D721Med (cell line): ENCODE data around the gene TMEM200B.
"Not testable (repeated sequence)": the region's sequence is repeated elsewhere in the genome, so short reads cannot be mapped to it uniquely, and the experiment has no call there.

Source experiments
- DNase-seq: peaks from one replicate; pipeline ENCODE4 v3.0.0; 2011; ENCODE audit warnings: low spot score; ENCODE audit not compliant: insufficient read length
- FAIRE-seq: peaks from 2 replicates; lab custom pipeline; 2011; peaks lifted over from hg19 to GRCh38; lab: Jason Lieb, UNC
- TF ChIP-seq, protein P1 (sequence below): IDR thresholded peaks from 2 replicates; pipeline ENCODE4 v1.5.1; 2012; ENCODE audit warnings: mild to moderate bottlenecking, control low read depth; ENCODE audit not compliant: insufficient read depth; ENCODE audit errors: missing control alignments

Gene TMEM200B

DNA sequence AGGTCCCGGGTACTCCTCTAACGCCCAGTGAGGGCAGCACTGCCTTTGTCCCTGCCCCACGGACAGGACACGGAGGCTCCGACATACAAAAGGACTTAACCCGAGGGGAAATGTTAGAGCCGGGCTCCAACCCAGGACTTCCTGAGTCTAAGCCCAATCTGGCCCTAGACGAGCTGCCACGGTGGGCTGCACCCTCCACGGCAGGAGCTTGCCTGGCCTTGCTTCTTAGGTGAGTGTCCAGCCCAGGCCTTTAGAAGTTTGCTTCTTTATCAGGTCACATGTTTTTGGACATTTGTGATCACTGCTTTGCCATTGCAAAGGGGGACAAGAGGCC, 11.0 kb upstream of the TMEM200B start:
- FAIRE-seq (no peak), DNase-seq (no peak)
- TF ChIP-seq, protein P1, sequence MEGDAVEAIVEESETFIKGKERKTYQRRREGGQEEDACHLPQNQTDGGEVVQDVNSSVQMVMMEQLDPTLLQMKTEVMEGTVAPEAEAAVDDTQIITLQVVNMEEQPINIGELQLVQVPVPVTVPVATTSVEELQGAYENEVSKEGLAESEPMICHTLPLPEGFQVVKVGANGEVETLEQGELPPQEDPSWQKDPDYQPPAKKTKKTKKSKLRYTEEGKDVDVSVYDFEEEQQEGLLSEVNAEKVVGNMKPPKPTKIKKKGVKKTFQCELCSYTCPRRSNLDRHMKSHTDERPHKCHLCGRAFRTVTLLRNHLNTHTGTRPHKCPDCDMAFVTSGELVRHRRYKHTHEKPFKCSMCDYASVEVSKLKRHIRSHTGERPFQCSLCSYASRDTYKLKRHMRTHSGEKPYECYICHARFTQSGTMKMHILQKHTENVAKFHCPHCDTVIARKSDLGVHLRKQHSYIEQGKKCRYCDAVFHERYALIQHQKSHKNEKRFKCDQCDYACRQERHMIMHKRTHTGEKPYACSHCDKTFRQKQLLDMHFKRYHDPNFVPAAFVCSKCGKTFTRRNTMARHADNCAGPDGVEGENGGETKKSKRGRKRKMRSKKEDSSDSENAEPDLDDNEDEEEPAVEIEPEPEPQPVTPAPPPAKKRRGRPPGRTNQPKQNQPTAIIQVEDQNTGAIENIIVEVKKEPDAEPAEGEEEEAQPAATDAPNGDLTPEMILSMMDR, result no peak

DNA sequence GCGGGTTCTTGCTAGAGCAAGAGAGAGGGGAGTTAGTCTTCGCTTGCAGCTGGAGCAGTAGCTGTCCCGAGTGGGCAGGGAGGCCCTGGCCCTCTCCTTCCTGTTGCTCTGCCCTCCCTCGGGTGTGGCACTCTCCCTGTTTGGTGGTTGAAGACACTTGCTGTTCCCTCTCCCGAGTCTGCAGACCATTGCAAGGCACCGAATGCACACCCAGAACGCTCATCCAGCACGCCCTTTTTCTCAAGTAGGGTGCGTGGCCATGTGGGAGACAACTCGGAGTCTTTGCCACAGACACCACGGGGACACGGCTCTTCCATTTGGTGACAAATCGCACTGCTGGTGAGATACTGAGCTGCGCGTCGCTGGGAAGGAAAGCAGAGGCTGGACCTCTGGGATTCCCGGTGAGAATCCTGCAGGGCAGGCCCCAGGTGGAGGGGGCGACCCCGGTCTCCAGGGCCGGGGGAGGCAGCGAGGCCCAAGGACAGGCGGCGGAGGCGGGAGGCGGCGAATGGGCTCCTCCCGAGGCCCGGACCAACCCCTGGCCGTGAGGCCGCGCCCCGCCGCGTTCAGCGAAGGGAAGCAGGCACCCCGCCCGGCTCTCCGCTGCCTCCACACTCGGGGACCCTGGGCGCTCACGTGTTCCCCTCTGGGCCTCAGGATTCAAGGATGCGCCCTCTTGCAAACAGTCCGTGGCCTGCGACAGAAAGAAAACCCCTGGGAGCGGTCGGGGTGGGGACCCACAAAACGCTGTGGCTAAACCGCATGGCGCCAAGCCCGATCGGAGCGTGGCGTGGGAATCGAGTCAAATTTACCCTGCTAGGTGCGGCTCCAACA, 10.4 kb upstream of the TMEM200B start:
- FAIRE-seq (no peak), DNase-seq (no peak)
- TF ChIP-seq, protein P1, result no peak

DNA sequence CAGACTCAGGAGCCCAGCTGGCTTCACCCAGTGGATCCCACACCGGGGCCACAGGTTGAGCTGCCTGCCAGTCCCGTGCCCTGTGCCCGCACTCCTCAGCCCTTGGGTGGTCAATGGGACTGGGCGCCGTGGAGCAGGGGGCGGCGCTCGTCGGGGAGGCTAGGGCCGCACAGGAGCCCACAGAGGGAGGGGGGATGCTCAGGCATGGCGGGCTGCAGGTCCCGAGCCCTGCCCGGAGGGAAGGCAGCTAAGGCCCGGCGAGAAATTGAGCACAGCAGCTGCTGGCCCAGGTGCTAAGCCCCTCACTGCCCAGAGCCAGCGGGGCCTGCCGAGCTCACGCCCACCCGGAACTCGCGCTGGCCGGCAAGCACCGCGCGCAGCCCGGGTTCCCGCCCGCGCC, 7.4 kb upstream of the TMEM200B start:
- DNase-seq, FAIRE-seq: not testable (repeated sequence)

DNA sequence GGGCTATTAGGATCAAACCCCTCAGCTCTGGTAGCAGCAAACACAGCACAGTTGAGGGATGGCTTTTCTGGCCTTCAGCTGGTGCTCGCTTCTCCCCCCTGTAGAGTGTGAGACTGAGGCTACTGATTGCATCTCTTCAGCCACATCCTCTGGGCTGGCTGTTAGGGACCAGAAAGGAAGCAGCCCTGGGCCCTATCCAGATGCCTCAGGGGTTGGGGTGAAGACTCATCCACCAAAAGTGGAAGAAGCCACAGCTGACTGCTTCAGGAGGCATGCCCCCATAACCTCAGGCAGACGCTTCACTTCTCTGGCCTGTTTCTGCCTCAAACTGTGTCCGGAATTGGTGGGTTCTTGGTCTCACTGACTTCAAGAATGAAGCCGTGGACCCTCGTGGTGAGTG, 6.2 kb upstream of the TMEM200B start:
- FAIRE-seq (no peak), DNase-seq (no peak)
- TF ChIP-seq, protein P1, result no peak

DNA sequence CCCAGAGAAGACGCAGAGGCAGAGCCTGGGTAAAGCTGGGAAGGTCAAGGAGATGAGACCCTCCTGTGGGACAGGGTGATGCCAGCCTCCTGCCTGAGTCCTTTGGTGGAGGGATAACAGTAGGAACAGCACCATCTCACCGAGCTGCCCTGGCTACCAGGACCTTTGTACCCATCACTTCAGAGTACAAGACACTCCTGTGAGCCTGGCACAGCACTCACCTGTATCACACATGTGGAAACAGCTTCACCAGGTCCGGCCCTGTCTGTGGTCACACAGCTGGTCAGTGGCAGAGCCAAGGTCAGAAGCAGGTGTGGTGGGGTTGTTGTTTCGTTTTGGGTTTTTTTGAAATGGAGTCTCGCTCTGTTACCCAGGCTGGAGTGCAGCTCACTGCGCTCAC, 5.0 kb upstream of the TMEM200B start:
- no peak for FAIRE-seq
- TF ChIP-seq, protein P1, result no peak
- DNase-seq, result no peak

DNA sequence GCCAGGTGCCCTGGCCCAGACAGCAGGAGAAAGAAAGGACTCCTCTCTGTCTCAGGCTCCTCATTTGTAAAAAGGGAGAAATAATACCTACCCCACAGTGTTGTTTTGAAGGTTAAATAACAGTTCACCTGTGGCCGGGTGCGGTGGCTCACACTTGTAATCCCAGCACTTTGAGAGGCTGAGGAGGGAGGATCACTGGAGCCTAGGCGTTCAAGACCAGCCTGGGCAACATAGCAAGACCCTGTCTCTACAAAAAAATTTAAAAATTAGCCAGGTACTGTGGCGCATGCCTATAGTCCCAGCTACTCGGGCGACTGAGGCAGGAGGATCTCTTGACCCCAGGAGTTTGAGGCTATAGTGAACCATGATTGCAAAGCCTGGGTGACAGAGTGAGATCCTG, 2.5 kb upstream of the TMEM200B start:
- DNase-seq (no peak), FAIRE-seq (no peak)

DNA sequence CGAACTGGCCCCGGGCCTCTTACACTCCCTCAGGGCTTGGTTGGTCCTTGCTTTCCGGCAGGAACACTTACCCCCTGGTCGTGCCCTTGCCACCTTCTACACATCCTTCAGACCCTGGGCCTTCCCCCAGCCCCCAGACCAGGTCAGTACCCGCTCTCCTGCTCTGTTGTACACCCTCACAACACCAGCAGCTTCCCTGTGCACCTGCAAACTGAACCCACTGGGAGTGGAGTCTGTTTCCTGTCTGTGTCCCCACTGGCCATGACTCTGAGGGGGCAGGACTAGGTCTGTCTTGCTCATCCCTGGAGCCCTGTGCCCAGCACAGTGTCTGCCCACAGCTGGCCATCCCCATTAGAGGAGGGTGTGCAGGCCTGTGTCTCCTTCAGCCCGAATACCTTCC, 2.1 kb upstream of the TMEM200B start:
- FAIRE-seq, result no peak
- TF ChIP-seq, protein P1, result no peak
- no peak for DNase-seq

More for the DNA sequence above, 2.5 kb upstream of the TMEM200B start:
- TF ChIP-seq, protein P1, result no peak
